Left lung (tissue), 10 donors: Measurements from ENCODE around the gene OSBPL6. TPM values are rescaled to one million over a fixed set of nuclear protein-coding genes. Genes with fewer than 3 reads are reported as not detected.
"Not testable (repeated sequence)": the region's sequence is repeated elsewhere in the genome, so short reads cannot be mapped to it uniquely, and the experiment has no call there.

Source experiments
- ATAC-seq: fragments of 200-7000 bp; cut with Tn5 transposase; one replicate; pipeline ENCODE4 v1.9.1; 2020; ENCODE audit warnings: moderate library complexity
- DNase-seq, 4 donors: peaks; one replicate each; pipeline ENCODE4 v3.0.0-alpha.2; 2013 to 2020
- H3K27ac ChIP-seq, 2 donors: fragments of 200-600 bp; sonication (generic) in 1 of 2; one replicate each; pipeline versions ENCODE4 v1.5.0 to v1.8.0; 2020 to 2021
- H3K27me3 ChIP-seq, 2 donors: fragments of 200-600 bp; sonication (generic) in 1 of 2; one replicate each; pipeline versions ENCODE4 v1.5.0 to v1.8.0; 2020 to 2021
- H3K36me3 ChIP-seq, 2 donors: fragments of 200-600 bp; sonication (generic) in 1 of 2; one replicate each; pipeline versions ENCODE4 v1.5.0 to v1.8.0; 2020 to 2021
- H3K4me1 ChIP-seq, 2 donors: fragments of 200-600 bp; one replicate each; pipeline ENCODE4 v1.8.0; 2021
- H3K4me3 ChIP-seq, 2 donors: fragments of 200-600 bp; sonication (generic) in 1 of 2; one replicate each; pipeline versions ENCODE4 v1.5.0 to v1.8.0; 2020 to 2021; ENCODE audit warnings: mild to moderate bottlenecking in 1 of 2
- H3K9me3 ChIP-seq, 2 donors: fragments of 200-600 bp; sonication (generic) in 1 of 2; one replicate each; pipeline versions ENCODE4 v1.5.0 to v1.8.0; 2020 to 2021
- CTCF ChIP-seq, 2 donors: fragments of 200-600 bp; sonication (generic) in 1 of 2; IDR thresholded peaks; one replicate each; pipeline versions ENCODE4 v1.5.0 to v1.8.0; 2021; ENCODE audit warnings: antibody characterized with exemption in 2 of 2
- intact Hi-C, 2 donors: fragments of 100-400 bp; cut with DNase I; formaldehyde crosslinking; loops; one replicate each; pipeline versions ENCODE4 v1.11.2 to v1.14.2; 2022
- polyA plus RNA-seq, 6 donors: library from polyadenylated mRNA; unstranded; fragments of 120-200 nt; gene quantifications; one replicate each; pipeline ENCODE4 v1.2.1, GENCODE V29; 2013; ENCODE audit not compliant: insufficient read length in 6 of 6
- total RNA-seq, 2 donors: library from RNA; stranded (reverse); fragmentation: NEBNext Ultra II Directional; extraction: Animal tissue kit (Norgen Biotek cat#: 25700); gene quantifications; one replicate each; pipeline ENCODE4 v1.2.1, GENCODE V29; 2021
- donor health status: DM: no; HTN: yes; CAD: no.
- donor health status: DM: no; HTN: no; CAD: no.

Gene OSBPL6
- total and polyA plus RNA-seq, 8 donors: 2.9 to 6.0 (median 4.9) TPM

GRCh38 chr2:178195390-178196166, 1.3 kb downstream of the OSBPL6 start:
- DNase-seq (no peak), ATAC-seq (no peak)
- Histone ChIP-seq H3K9me3 (no peaks in the 10 kb centered on the region), H3K4me1 (peaks cover 0 to 19% of the 10 kb centered on the region in 2 donors), H3K27me3 (peaks cover 0 to 71% of the 10 kb centered on the region in 2 donors), H3K27ac (peak overlapping the region in 1 of 2 donors; percentile 81), H3K36me3 (no peaks in the 10 kb centered on the region), H3K4me3 (peak overlapping the region; percentile 76 to 82)
- no peak for TF ChIP-seq CTCF (IDR thresholded peaks at IDR 0.05)
- intact Hi-C loops: no loop called here

- intact Hi-C loops: no loop called here
- TF ChIP-seq CTCF (IDR thresholded peaks at IDR 0.05): no peak
- Histone ChIP-seq H3K36me3 (no peaks in the 10 kb centered on the region), H3K27me3 (peaks cover 0 to 61% of the 10 kb centered on the region in 2 donors), H3K4me3 (no peak overlapping the region), H3K4me1 (peaks cover 0 to 19% of the 10 kb centered on the region in 2 donors), H3K9me3 (no peaks in the 10 kb centered on the region), H3K27ac (no peak overlapping the region)
- DNase-seq (no peak), ATAC-seq (no peak)
Observed at GRCh38 chr2:178197791-178198190, 3.5 kb downstream of the OSBPL6 start.

GRCh38 chr2:178198441-178198840, 4.1 kb downstream of the OSBPL6 start:
- H3K27ac ChIP-seq, ATAC-seq, H3K9me3 ChIP-seq, intact Hi-C loops, H3K4me3 ChIP-seq, H3K36me3 ChIP-seq, DNase-seq: not testable (repeated sequence)
- peaks cover 0 to 16% of the 10 kb centered on the region in 2 donors for H3K4me1 ChIP-seq
- peaks cover 0 to 54% of the 10 kb centered on the region in 2 donors for H3K27me3 ChIP-seq

- no peak overlapping the region for H3K27ac ChIP-seq
- ATAC-seq (no peak), DNase-seq (no peak)
- no peak for TF ChIP-seq CTCF (IDR thresholded peaks at IDR 0.05)
- peaks cover 0 to 11% of the 10 kb centered on the region in 2 donors for H3K4me1 ChIP-seq
- intact Hi-C loops: no loop called here
- H3K9me3 ChIP-seq: no peaks in the 10 kb centered on the region
- no peaks in the 10 kb centered on the region for H3K36me3 ChIP-seq
- no peak overlapping the region for H3K4me3 ChIP-seq
- H3K27me3 ChIP-seq: peaks cover 0 to 45% of the 10 kb centered on the region in 2 donors
Observed at GRCh38 chr2:178199334-178199733, 5.0 kb downstream of the OSBPL6 start.

GRCh38 chr2:178200331-178200730, 6.0 kb downstream of the OSBPL6 start:
- H3K9me3 ChIP-seq: no peaks in the 10 kb centered on the region
- H3K36me3 ChIP-seq: no peaks in the 10 kb centered on the region
- ATAC-seq (no peak), DNase-seq (no peak)
- H3K27ac ChIP-seq: no peak overlapping the region
- intact Hi-C loops: no loop called here
- peaks cover 0 to 5% of the 10 kb centered on the region in 2 donors for H3K4me1 ChIP-seq
- H3K27me3 ChIP-seq: peaks cover 0 to 35% of the 10 kb centered on the region in 2 donors
- H3K4me3 ChIP-seq: no peak overlapping the region
- no peak for TF ChIP-seq CTCF (IDR thresholded peaks at IDR 0.05)
